NOMO-1 treated with DMSO at 0.1 percent for 48 hours (cell line): ENCODE data around the gene STARD13.
A peak's percentile ranks its signal among the peaks of the same experiment; 100 is the strongest.

Source experiments
- DNase-seq: peaks from one replicate; lab custom pipeline; 2025; ENCODE audit not compliant: unreplicated experiment; lab: John Stamatoyannopoulos, UW

Gene STARD13

DNA sequence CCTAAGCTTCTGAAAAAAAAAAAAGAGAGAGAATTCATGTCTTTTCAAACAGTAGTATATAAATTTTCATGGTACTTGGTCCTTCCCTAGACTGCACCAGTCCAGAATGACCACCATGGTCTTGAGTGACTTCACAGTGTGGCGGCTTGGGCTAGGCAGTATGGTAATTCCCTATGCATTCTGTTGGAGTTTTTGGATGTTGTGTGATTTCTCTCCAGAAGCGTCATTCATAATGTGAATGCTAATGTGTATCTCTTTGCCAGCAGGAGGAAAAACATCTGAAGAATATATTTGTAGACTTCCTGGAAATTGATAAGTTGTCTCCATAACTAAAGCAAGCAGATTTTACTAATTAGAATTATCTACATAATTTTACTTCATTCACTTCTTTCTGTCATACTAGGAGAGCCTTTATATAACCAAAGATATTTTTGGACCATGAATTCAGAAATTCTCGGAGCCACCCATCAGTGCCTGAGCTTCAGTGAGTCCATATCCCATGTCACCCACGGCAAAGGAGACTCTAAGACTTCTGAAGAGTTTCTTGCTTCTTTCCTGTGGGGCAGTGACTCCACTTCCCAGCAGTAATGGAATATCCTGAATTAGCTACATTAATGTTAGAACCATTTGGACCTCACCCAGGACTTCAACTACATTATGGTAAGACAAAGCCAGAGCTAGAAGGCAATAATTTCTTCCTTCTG is 8.4 kb downstream of the STARD13 start:
- no peak for DNase-seq

DNA sequence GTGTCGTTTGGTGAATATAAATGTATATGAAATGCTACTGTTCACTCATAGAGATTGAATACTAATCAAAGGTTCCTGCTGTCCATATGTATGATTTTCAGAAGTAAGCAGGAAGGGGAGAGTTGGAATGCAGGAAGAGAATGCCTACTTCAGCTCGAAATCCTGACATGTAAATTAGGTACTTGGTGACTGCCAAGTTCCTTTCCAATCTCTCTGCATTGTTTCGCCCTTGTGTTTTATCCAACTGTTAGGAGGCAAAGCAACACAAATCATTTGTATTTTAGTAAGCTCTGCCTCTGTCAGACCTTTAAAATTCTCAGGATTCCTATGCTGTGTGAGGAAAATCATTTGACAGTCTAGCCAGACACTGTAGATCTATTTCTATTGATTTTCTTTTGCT is 9.0 kb downstream of the STARD13 start:
- no peak for DNase-seq

GRCh38 chr13:33275916-33276315 is 9.6 kb downstream of the STARD13 start:
- no peak for DNase-seq

- no peak for DNase-seq
Observed at GRCh38 chr13:33274264-33274663, 11.3 kb downstream of the STARD13 start.

GRCh38 chr13:33272531-33273124 is 12.9 kb downstream of the STARD13 start:
- no peak for DNase-seq

DNA sequence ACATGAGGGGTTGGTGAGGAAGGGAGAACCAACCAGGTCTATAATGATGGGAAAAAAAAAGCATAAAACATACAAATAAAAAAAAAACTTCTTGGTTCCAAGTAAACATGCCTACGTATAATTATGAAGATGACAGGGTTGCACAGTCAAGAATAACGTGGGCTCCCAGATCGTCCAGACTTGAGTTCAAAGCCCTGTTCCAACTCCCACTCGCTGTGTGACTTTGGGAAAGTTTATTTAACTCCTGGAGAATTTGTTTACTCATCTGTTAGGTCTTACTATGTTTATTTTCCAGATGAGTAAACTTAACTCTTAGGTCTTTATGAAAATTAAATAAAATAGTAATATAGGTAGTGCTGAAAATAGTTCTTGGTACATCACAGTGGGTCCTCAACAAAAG is 13.8 kb downstream of the STARD13 start:
- DNase-seq, result no peak

DNA sequence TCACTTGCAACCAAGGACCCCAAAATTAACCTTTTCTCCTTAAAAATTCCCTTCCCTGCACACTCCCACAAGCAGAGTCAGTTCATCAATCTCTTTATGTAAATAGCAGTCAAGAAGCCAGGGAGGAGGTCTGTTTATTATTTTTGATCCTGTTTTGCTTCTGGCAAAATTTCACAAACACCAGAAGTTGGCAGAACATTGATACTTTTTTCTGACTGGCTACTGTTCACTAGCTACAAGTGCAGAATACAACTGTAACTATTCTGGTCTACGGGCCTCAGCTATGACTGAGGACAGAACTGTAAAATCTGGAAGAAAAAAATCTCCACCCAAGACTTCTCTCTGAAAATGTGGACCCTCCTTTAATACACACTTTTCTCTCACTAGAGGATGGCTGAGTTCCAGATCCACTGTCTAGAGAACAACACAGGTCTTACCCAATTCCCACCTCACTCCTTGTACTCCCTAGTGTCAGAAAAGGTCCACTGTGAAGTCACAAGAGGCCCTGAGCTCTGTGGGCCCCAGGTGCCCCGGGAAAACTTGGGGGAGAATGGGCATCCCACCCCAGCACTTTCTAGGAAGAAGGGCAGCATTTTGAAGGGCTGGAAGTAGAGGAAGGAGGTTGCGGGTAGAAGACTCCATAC is 14.5 kb downstream of the STARD13 start:
- DNase-seq, result no peak

GRCh38 chr13:33265607-33266006 is 19.9 kb downstream of the STARD13 start:
- DNase-seq, result no peak

- no peak for DNase-seq
Observed at GRCh38 chr13:33265133-33265532, 20.4 kb downstream of the STARD13 start.

DNA sequence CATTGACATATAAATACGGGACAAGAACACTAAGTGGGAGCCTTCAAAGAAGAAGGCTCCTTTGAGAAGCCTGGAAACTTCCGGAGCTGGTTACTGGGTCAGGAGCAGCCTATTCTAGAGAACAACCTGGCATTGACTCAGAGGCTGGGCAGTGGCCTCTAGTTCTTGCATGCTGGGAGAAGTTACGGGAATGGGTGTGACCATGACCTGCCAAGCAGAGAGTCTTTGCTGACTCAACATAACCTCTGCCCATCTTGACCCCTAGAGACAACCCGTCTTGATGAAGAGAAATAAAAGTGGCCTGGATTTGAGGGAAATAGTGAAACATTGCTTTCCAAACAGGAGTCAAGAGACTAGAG is 21.0 kb downstream of the STARD13 start:
- no peak for DNase-seq

DNA sequence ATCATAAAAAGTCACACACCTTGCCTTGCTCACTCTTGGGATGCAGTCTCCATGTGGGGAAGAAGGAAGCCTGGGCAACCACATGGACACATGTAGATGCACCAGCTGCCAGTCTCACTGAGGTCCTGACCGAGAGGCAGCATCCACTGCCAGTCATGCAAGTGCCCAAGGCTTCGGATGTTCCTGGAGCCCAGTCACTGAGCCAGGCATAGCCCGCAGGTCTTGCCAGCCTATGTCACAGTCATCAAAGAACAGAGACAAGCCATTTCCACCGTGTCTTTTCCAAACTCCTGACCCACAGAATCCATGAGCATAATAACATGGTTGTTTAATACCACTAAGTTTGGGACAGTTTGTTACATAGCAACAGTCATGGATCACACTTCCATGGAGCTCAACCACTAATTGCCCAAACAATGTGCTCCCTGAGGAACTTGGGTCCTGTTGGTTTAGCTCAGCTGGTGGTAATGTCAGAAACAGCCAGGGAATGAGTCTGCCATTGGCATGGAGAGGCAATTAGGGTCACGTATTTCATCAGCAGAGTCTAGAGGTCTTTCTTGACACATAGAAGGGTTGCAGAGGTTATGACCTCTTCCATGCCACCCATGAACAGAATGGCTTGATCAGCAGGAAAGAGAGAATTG is 21.5 kb downstream of the STARD13 start:
- no peak for DNase-seq

- DNase-seq, result no peak
Observed at GRCh38 chr13:33263484-33263883, 22.1 kb downstream of the STARD13 start.

DNA sequence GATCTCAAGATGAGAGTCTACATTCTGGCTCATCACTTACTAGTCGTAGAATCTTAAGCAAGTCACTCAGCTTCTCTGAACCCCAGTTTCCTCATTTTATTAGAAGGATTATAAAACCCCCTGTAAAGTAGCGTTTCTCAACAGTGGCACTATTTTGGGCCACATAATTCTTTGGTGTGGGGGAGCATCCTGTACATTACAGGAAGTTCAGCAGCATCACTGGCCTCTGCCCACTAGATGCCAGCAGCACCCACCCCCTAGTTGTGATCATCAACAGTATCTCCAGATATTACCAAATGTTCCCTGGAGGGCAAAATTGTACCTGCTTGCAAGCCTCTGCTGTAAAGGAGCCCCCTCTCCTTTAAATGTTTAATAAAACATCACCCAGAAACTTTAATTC is 22.6 kb downstream of the STARD13 start:
- DNase-seq, result peak; percentile 57

GRCh38 chr13:33262594-33262993 is 23.0 kb downstream of the STARD13 start:
- no peak for DNase-seq

DNA sequence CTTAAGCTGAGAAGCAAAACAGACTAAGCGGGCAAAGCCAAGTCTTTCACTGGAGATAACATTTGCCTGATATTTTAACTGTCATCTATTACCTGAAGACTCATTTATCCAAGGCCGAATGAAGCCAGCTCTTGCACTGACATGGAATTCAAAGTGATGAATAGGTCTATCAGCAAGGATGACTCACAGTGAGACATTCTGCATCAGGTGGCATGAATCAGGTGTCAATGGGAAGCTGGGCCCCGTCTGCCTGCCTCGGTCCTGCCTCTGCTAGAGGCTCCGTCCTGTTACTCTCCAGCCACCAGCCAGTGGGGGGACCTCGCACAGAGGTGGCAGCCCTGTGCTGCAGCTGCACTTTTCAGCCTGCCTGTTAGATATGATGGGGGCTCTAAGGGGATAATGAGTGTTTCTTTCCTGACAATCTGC is 23.5 kb downstream of the STARD13 start:
- no peak for DNase-seq

- DNase-seq, result no peak
Observed at GRCh38 chr13:33261387-33262061, 24.0 kb downstream of the STARD13 start.

- no peak for DNase-seq
Observed at GRCh38 chr13:33260168-33261098, 25.1 kb downstream of the STARD13 start.

DNA sequence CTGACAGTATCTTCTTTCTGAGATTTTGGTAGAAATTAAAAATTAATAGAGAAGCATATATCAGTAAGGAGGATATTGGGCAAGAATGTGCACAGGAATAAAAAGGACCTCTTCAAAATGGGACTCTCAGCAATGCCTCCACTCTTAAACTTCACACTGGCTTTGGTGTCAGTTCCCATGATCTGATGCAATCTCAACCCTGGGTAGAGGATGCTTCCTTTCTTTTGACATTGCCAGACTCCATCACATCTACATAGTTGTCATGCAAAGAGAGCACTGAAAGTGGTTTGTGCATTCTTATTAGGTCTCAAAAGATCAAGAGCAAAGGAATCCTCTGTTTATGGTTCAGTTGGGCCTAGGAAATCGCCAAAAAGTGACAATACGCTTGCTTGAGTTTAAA is 26.3 kb downstream of the STARD13 start:
- DNase-seq, result no peak

GRCh38 chr13:33258808-33259193 is 26.8 kb downstream of the STARD13 start:
- DNase-seq, result no peak
